ENCODE results near the gene COL6A2. TPM values are rescaled to one million over a fixed set of nuclear protein-coding genes. Genes with fewer than 3 reads are reported as not detected.

Gene COL6A2
- total RNA-seq, 1 experiment from 2014 or later = 87.0 TPM

DNA sequence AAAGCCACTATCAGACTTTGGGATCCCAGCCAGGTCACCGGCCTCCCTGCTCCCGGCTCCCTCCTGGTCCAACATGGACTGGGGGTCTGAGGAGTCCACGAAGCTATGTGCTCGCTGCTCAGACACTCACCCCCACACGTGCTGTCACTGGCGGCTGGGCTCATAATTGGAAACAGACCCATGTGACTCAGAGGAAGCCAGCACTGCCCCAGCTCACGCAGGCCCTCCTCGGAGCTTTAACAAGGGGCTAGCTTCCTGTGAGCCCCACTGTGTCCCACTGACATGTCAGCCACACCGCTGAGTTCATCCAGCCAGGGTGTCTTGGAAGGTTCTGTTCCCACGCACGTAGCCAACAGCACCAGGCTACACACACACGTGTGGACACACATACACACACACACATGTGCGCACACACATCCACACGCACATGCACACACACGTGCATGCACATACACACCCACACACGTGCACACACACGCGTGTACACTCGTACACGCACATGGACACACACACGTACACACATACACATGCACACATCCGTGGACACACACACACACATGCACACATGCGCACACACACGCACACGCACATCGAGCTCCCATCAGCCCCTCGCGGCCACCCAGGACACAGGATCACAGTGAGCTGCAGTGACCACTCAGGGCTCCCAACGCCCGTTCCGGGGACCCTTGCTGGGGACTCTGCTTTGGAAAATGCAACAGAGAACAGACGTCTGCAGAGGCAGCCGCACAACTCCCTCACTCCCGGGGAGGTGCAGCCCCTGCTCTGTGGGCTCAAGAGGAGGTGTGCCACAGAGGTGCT is 18.4 kb upstream of the COL6A2 start:
- Histone ChIP-seq H4K20me1 (ENCODE audit: insufficient read depth) (no peaks in the 10 kb centered on the region), H3K9me2 (ENCODE audit: insufficient read depth) (no peaks in the 10 kb centered on the region), H3K4me2 (ENCODE audit: low read length) (no peak overlapping the region), H3K9ac (ENCODE audit: low read length) (no peak overlapping the region), H3K9me3 (ENCODE audit: control insufficient read depth in 1 of 2, insufficient read depth in 1 of 2, low read depth in 1 of 2, low read length in 2 of 2) (no peaks in the 10 kb centered on the region), H3K27ac (ENCODE audit: low read depth, low read length) (no peak overlapping the region), H3K36me3 (ENCODE audit: control insufficient read depth in 1 of 2, insufficient read depth in 2 of 2, low read length in 2 of 2) (no peaks in the 10 kb centered on the region), H3K79me2 (ENCODE audit: insufficient read depth, low read length) (no peaks in the 10 kb centered on the region), H2AFZ (ENCODE audit: low read depth, low read length, poor library complexity, severe bottlenecking) (no peak overlapping the region), H3K4me1 (ENCODE audit: control insufficient read depth in 1 of 2, insufficient read depth in 2 of 2, low read length in 2 of 2) (peaks cover 0 to 5% of the 10 kb centered on the region in 2 experiments; a peak in 1 of 4 replicates), H3K4me3 (replicated peaks in 1 of 2; ENCODE audit: low read depth in 1 of 2, low read length in 2 of 2) (no peak overlapping the region), H3K27me3 (ENCODE audit: insufficient read depth, low read length) (0 out of 2 replicates have a peak, but pooled peaks cover 5% of the 10 kb centered on the region)
- no TSS peak for BruUV-seq (replicated peaks)
- ATAC-seq (no peak), DNase-seq (ENCODE audit: low read depth, low spot score) (no peak)
- ChIA-PET CTCF (no interaction called here), RAD21 (ENCODE audit: low non-redundant PET in 1 of 2, low total read pairs in 2 of 2, uncharacterized antibody in 2 of 2, unreplicated experiment in 2 of 2) (no interaction called here), POLR2A (no interaction called here)
- intact Hi-C loops (cut with micrococcal nuclease) = no loop called here
- TF ChIP-seq, protein P1, sequence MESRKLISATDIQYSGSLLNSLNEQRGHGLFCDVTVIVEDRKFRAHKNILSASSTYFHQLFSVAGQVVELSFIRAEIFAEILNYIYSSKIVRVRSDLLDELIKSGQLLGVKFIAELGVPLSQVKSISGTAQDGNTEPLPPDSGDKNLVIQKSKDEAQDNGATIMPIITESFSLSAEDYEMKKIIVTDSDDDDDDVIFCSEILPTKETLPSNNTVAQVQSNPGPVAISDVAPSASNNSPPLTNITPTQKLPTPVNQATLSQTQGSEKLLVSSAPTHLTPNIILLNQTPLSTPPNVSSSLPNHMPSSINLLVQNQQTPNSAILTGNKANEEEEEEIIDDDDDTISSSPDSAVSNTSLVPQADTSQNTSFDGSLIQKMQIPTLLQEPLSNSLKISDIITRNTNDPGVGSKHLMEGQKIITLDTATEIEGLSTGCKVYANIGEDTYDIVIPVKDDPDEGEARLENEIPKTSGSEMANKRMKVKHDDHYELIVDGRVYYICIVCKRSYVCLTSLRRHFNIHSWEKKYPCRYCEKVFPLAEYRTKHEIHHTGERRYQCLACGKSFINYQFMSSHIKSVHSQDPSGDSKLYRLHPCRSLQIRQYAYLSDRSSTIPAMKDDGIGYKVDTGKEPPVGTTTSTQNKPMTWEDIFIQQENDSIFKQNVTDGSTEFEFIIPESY (IDR thresholded peaks at IDR 0.05; ENCODE audit: extremely low read depth, insufficient replicate concordance, low read length) = no peak
- TF ChIP-seq POLR2A (IDR thresholded peaks at IDR 0.05; ENCODE audit: borderline replicate concordance, extremely low read depth, insufficient read depth, insufficient read length) (no peak), TCF7L2 (IDR thresholded peaks at IDR 0.05; ENCODE audit: borderline replicate concordance, extremely low read depth, insufficient read depth, insufficient read length) (no peak), SRF (IDR thresholded peaks at IDR 0.05; ENCODE audit: low read depth) (no peak), RAD21 (IDR thresholded peaks at IDR 0.05; ENCODE audit: low read depth) (no peak), SIN3A (IDR thresholded peaks at IDR 0.05; ENCODE audit: low read depth) (no peak), ELF1 (IDR thresholded peaks at IDR 0.05; ENCODE audit: borderline replicate concordance, low read depth) (no peak), CBX3 (IDR thresholded peaks at IDR 0.05; ENCODE audit: low read depth) (no peak), EGR1 (IDR thresholded peaks at IDR 0.05; ENCODE audit: low read depth) (no peak), JUND (IDR thresholded peaks at IDR 0.05) (no peak), ZFX (IDR thresholded peaks at IDR 0.05) (no peak), EZH2 (IDR thresholded peaks at IDR 0.05) (no peak), SP1 (IDR thresholded peaks at IDR 0.05; ENCODE audit: low read depth) (no peak), EZH2phosphoT487 (IDR thresholded peaks at IDR 0.05; ENCODE audit: borderline replicate concordance) (no peak), FOSL1 (IDR thresholded peaks at IDR 0.05; ENCODE audit: low read depth) (no peak)
- TF ChIP-seq, protein P2, sequence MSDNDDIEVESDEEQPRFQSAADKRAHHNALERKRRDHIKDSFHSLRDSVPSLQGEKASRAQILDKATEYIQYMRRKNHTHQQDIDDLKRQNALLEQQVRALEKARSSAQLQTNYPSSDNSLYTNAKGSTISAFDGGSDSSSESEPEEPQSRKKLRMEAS (IDR thresholded peaks at IDR 0.05) = no peak
- TF ChIP-seq, protein P3, sequence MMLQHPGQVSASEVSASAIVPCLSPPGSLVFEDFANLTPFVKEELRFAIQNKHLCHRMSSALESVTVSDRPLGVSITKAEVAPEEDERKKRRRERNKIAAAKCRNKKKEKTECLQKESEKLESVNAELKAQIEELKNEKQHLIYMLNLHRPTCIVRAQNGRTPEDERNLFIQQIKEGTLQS (IDR thresholded peaks at IDR 0.05) = no peak
- TF ChIP-seq, protein P4, sequence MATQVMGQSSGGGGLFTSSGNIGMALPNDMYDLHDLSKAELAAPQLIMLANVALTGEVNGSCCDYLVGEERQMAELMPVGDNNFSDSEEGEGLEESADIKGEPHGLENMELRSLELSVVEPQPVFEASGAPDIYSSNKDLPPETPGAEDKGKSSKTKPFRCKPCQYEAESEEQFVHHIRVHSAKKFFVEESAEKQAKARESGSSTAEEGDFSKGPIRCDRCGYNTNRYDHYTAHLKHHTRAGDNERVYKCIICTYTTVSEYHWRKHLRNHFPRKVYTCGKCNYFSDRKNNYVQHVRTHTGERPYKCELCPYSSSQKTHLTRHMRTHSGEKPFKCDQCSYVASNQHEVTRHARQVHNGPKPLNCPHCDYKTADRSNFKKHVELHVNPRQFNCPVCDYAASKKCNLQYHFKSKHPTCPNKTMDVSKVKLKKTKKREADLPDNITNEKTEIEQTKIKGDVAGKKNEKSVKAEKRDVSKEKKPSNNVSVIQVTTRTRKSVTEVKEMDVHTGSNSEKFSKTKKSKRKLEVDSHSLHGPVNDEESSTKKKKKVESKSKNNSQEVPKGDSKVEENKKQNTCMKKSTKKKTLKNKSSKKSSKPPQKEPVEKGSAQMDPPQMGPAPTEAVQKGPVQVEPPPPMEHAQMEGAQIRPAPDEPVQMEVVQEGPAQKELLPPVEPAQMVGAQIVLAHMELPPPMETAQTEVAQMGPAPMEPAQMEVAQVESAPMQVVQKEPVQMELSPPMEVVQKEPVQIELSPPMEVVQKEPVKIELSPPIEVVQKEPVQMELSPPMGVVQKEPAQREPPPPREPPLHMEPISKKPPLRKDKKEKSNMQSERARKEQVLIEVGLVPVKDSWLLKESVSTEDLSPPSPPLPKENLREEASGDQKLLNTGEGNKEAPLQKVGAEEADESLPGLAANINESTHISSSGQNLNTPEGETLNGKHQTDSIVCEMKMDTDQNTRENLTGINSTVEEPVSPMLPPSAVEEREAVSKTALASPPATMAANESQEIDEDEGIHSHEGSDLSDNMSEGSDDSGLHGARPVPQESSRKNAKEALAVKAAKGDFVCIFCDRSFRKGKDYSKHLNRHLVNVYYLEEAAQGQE (IDR thresholded peaks at IDR 0.05; ENCODE audit: low read depth) = no peak
- TF ChIP-seq, protein P5, sequence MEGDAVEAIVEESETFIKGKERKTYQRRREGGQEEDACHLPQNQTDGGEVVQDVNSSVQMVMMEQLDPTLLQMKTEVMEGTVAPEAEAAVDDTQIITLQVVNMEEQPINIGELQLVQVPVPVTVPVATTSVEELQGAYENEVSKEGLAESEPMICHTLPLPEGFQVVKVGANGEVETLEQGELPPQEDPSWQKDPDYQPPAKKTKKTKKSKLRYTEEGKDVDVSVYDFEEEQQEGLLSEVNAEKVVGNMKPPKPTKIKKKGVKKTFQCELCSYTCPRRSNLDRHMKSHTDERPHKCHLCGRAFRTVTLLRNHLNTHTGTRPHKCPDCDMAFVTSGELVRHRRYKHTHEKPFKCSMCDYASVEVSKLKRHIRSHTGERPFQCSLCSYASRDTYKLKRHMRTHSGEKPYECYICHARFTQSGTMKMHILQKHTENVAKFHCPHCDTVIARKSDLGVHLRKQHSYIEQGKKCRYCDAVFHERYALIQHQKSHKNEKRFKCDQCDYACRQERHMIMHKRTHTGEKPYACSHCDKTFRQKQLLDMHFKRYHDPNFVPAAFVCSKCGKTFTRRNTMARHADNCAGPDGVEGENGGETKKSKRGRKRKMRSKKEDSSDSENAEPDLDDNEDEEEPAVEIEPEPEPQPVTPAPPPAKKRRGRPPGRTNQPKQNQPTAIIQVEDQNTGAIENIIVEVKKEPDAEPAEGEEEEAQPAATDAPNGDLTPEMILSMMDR (IDR thresholded peaks at IDR 0.05 in 2 of 3, conservative IDR thresholded peaks at IDR 0.05 in 1 of 3; ENCODE audit: borderline replicate concordance in 1 of 3, insufficient read depth in 1 of 3, low read depth in 2 of 3, low read length in 2 of 3) = no peak

All from HCT116 (cell line).